ENCODE results near the gene KBTBD13.
"Not testable (repeated sequence)": the region's sequence is repeated elsewhere in the genome, so short reads cannot be mapped to it uniquely, and the experiment has no call there.

The KBTBD13 gene

GRCh38 chr15:65096481-65097385 lies 20.2 kb downstream of the KBTBD13 start:
- Histone ChIP-seq H3K27me3 (no peaks in the 10 kb centered on the region), H3K4me1 (0 out of 2 replicates have a peak, but pooled peaks cover 3% of the 10 kb centered on the region), H3K9me3 (no peaks in the 10 kb centered on the region), H3K36me3 (peaks cover 13% of the 10 kb centered on the region), H3K4me3 (ENCODE audit: low read depth, low read length) (no peak overlapping the region)
- TF ChIP-seq, protein P1, sequence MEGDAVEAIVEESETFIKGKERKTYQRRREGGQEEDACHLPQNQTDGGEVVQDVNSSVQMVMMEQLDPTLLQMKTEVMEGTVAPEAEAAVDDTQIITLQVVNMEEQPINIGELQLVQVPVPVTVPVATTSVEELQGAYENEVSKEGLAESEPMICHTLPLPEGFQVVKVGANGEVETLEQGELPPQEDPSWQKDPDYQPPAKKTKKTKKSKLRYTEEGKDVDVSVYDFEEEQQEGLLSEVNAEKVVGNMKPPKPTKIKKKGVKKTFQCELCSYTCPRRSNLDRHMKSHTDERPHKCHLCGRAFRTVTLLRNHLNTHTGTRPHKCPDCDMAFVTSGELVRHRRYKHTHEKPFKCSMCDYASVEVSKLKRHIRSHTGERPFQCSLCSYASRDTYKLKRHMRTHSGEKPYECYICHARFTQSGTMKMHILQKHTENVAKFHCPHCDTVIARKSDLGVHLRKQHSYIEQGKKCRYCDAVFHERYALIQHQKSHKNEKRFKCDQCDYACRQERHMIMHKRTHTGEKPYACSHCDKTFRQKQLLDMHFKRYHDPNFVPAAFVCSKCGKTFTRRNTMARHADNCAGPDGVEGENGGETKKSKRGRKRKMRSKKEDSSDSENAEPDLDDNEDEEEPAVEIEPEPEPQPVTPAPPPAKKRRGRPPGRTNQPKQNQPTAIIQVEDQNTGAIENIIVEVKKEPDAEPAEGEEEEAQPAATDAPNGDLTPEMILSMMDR (IDR thresholded peaks at IDR 0.05; ENCODE audit: low read depth, low read length) = no peak
- DNase-seq = no peak

GRCh38 chr15:65097651-65098263 lies 21.2 kb downstream of the KBTBD13 start:
- Histone ChIP-seq H3K36me3 (peaks cover 13% of the 10 kb centered on the region), H3K4me1 (0 out of 2 replicates have a peak, but pooled peaks cover 3% of the 10 kb centered on the region), H3K4me3 (ENCODE audit: low read depth, low read length) (no peak overlapping the region), H3K27me3 (no peaks in the 10 kb centered on the region), H3K9me3 (no peaks in the 10 kb centered on the region)
- TF ChIP-seq, protein P1 (IDR thresholded peaks at IDR 0.05; ENCODE audit: low read depth, low read length) = no peak
- no peak for DNase-seq

GRCh38 chr15:65099336-65099735 lies 22.8 kb downstream of the KBTBD13 start:
- H3K4me3 ChIP-seq (ENCODE audit: low read depth, low read length) = no peak overlapping the region
- H3K9me3 ChIP-seq = no peaks in the 10 kb centered on the region
- peaks cover 13% of the 10 kb centered on the region for H3K36me3 ChIP-seq
- TF ChIP-seq, protein P1 (IDR thresholded peaks at IDR 0.05; ENCODE audit: low read depth, low read length) = no peak
- no peak for DNase-seq
- 0 out of 2 replicates have a peak, but pooled peaks cover 2% of the 10 kb centered on the region for H3K4me1 ChIP-seq
- H3K27me3 ChIP-seq = no peaks in the 10 kb centered on the region

DNA sequence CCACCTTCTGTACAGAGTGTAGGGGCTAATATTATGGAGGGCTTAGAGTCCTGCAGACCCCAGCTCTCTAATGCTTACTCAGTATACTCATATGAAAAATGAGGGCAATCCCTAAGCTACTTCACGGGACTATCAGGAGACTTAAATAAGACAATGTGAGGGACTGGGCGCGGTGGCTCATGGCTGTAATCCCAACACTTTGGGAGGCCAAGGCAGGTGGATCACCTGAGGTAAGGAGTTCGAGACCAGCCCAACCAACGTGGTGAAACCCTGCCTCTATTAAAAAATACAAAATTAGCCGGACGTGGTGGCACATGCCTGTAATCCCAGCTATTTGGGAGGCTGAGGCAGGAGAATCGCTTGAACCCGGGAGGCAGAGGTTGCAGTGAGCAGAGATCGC lies 23.3 kb downstream of the KBTBD13 start:
- H3K4me1 ChIP-seq; H3K27me3 ChIP-seq; H3K4me3 ChIP-seq (ENCODE audit: low read depth, low read length); DNase-seq; H3K9me3 ChIP-seq: not testable (repeated sequence)
- peaks cover 13% of the 10 kb centered on the region for H3K36me3 ChIP-seq

DNA sequence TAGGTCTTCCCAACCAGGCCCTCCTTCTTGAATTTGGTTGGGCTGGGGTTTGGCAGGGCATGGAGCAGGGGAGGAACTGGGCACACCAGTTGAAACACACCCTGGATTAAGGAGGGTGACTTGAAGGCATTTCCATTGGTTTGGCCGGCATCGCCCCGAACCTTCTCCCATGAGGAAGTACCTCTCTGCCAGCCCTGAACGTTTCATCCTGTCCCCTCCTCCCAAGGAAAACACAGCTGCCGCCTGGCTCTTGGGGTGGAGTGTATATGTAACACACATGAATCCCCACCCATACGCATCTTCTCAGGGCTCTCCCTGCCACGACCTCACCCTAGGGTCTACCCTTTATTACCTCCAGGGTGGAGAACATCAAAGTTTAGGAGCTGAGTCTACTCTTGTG lies 23.9 kb downstream of the KBTBD13 start:
- DNase-seq = no peak
- TF ChIP-seq, protein P1 (IDR thresholded peaks at IDR 0.05; ENCODE audit: low read depth, low read length) = no peak
- H3K4me1 ChIP-seq = no peaks in the 10 kb centered on the region
- peaks cover 15% of the 10 kb centered on the region for H3K36me3 ChIP-seq
- no peaks in the 10 kb centered on the region for H3K27me3 ChIP-seq
- H3K4me3 ChIP-seq (ENCODE audit: low read depth, low read length) = no peak overlapping the region
- no peaks in the 10 kb centered on the region for H3K9me3 ChIP-seq

GRCh38 chr15:65101411-65101890 lies 24.9 kb downstream of the KBTBD13 start:
- Histone ChIP-seq H3K9me3 (no peaks in the 10 kb centered on the region), H3K36me3 (peaks cover 23% of the 10 kb centered on the region), H3K27me3 (no peaks in the 10 kb centered on the region), H3K4me1 (no peaks in the 10 kb centered on the region), H3K4me3 (ENCODE audit: low read depth, low read length) (no peak overlapping the region)
- DNase-seq = peak; percentile 87
- TF ChIP-seq, protein P1 (IDR thresholded peaks at IDR 0.05; ENCODE audit: low read depth, low read length) = peak; percentile 98
